Activated CD8-positive, alpha-beta memory T cell treated with anti-CD3 and anti-CD28 coated beads for 36 hours (primary cell): ENCODE data around the gene ZNF827. TPM values are rescaled to one million over a fixed set of nuclear protein-coding genes. Genes with fewer than 3 reads are reported as not detected.

Source experiments
- CTCF ChIA-PET: fragments of 350-600 bp; sonication (Branson Sonifier 250); formaldehyde crosslinking; loops from one replicate; lab custom pipeline; 2021; ENCODE audit warnings: antibody characterized with exemption; lab: Charles Lee
- POLR2A ChIA-PET: fragments of 350-600 bp; sonication (Branson Sonifier 250); formaldehyde crosslinking; loops from one replicate; lab custom pipeline; 2021; ENCODE audit warnings: antibody characterized with exemption; lab: Charles Lee
- total RNA-seq, 2 experiments: library from RNA; stranded (reverse); gene quantifications; one replicate each; pipeline ENCODE4 v1.2.3, GENCODE V29; 2021

ZNF827 gene
- total RNA-seq, 2 experiments from 2014 or later = 29.8 to 30.3 TPM

- ChIA-PET CTCF (no interaction called here), POLR2A (no interaction called here)
Measured at GRCh38 chr4:145819101-145819852, 119.3 kb downstream of the ZNF827 start.

- CTCF ChIA-PET = no interaction called here
- POLR2A ChIA-PET = no interaction called here
Measured at GRCh38 chr4:145818011-145818410, 120.6 kb downstream of the ZNF827 start.

- ChIA-PET CTCF (no interaction called here), POLR2A (no interaction called here)
Measured at GRCh38 chr4:145816091-145816490, 122.5 kb downstream of the ZNF827 start.

GRCh38 chr4:145815626-145816025 lies 123.0 kb downstream of the ZNF827 start:
- CTCF ChIA-PET = no interaction called here

GRCh38 chr4:145815027-145815612 lies 123.5 kb downstream of the ZNF827 start:
- ChIA-PET POLR2A (no interaction called here), CTCF (interaction anchor here (0.7 kb wide), 1 partner anchor 283 kb away, joined by 4 read pairs; no protein-coding TSS in a partner anchor)

More at GRCh38 chr4:145815626-145816025, 123.0 kb downstream of the ZNF827 start:
- POLR2A ChIA-PET = no interaction called here

GRCh38 chr4:145814246-145814645 lies 124.4 kb downstream of the ZNF827 start:
- POLR2A ChIA-PET = no interaction called here

GRCh38 chr4:145812919-145813318 lies 125.7 kb downstream of the ZNF827 start:
- POLR2A ChIA-PET = no interaction called here
- CTCF ChIA-PET = no interaction called here

More at GRCh38 chr4:145814246-145814645, 124.4 kb downstream of the ZNF827 start:
- CTCF ChIA-PET = no interaction called here

- POLR2A ChIA-PET = interaction anchor here (0.8 to 1.1 kb wide), 2 partner anchors 99 to 128 kb away, joined by 4 read pairs; no protein-coding TSS in a partner anchor
Measured at GRCh38 chr4:145808848-145809512, 129.6 kb downstream of the ZNF827 start.

GRCh38 chr4:145808021-145808650 lies 130.5 kb downstream of the ZNF827 start:
- CTCF ChIA-PET = interaction anchor here (0.6 to 1.3 kb wide), 3 partner anchors 21 to 524 kb away, joined by 3 to 4 read pairs (median 3); no protein-coding TSS in a partner anchor
- POLR2A ChIA-PET = interaction anchor here (0.7 to 1.1 kb wide), 7 partner anchors 35 to 438 kb away, joined by 3 to 5 read pairs (median 4); no protein-coding TSS in a partner anchor

More at GRCh38 chr4:145808848-145809512, 129.6 kb downstream of the ZNF827 start:
- CTCF ChIA-PET = no interaction called here

- ChIA-PET CTCF (no interaction called here), POLR2A (no interaction called here)
Measured at GRCh38 chr4:145805490-145805889, 133.1 kb downstream of the ZNF827 start.

GRCh38 chr4:145804116-145804515 lies 134.5 kb downstream of the ZNF827 start:
- ChIA-PET CTCF (no interaction called here), POLR2A (no interaction called here)

GRCh38 chr4:145799223-145799622 lies 139.4 kb downstream of the ZNF827 start:
- ChIA-PET CTCF (no interaction called here), POLR2A (no interaction called here)

GRCh38 chr4:145797278-145797677 lies 141.3 kb downstream of the ZNF827 start:
- ChIA-PET POLR2A (no interaction called here), CTCF (no interaction called here)

- POLR2A ChIA-PET = no interaction called here
Measured at GRCh38 chr4:145796346-145796745, 142.3 kb downstream of the ZNF827 start.

GRCh38 chr4:145795521-145795920 lies 143.1 kb downstream of the ZNF827 start:
- ChIA-PET POLR2A (no interaction called here), CTCF (no interaction called here)

More at GRCh38 chr4:145796346-145796745, 142.3 kb downstream of the ZNF827 start:
- CTCF ChIA-PET = no interaction called here

- ChIA-PET CTCF (no interaction called here), POLR2A (no interaction called here)
Measured at GRCh38 chr4:145792429-145792828, 146.2 kb downstream of the ZNF827 start.

GRCh38 chr4:145791988-145792387 lies 146.6 kb downstream of the ZNF827 start:
- CTCF ChIA-PET = no interaction called here

GRCh38 chr4:145788755-145789154 lies 149.9 kb downstream of the ZNF827 start:
- CTCF ChIA-PET = no interaction called here
- POLR2A ChIA-PET = no interaction called here

More at GRCh38 chr4:145791988-145792387, 146.6 kb downstream of the ZNF827 start:
- POLR2A ChIA-PET = no interaction called here

- ChIA-PET CTCF (interaction anchor here (0.6 to 1.3 kb wide), 2 partner anchors 15 to 21 kb away, joined by 3 to 4 read pairs; no protein-coding TSS in a partner anchor), POLR2A (no interaction called here)
Measured at GRCh38 chr4:145786830-145787229, 151.8 kb downstream of the ZNF827 start.
